Measurements from ENCODE around the gene IQCH.

Gene IQCH

DNA sequence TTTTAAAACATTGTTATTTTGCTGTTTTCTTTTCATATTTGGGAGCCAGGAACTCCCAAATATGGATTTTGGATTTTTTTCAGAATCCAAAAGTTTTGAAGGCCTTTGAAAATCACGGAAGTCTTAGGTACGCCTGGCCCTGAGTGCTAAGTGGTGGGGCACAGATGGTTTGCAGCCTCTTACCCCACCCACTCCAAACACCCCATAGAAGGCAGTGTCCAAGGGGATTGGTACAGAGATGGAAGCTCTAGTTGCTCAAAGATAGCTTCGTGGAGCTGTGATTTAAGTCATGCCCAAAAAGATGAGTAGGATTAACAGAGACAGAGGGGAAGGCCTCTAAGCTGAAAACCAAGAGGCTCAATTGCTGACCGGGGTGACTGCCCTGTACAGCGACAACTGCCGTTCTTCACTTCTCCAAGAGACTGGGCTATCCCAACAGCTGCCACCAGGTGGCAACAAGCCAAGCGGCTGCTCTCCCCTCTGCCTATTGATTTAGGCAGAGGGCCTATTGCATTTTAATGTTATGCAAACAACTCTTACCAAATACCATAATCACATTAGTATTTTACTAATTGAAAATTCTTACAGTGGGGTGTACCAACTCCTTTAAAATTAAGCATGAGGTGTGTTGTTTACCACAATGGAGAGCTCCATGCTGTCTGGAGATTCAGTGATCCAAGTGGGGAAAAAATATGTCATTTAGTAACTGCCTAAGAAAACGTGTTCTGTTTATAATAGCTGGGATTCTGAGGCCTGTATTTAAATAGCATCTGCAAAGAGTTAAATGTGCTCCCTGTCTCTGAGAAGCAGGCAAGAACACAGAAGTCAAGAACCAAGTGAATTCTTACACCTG, 202.3 kb downstream of the IQCH start:
- DNase-seq, result peak; percentile 30

DNA sequence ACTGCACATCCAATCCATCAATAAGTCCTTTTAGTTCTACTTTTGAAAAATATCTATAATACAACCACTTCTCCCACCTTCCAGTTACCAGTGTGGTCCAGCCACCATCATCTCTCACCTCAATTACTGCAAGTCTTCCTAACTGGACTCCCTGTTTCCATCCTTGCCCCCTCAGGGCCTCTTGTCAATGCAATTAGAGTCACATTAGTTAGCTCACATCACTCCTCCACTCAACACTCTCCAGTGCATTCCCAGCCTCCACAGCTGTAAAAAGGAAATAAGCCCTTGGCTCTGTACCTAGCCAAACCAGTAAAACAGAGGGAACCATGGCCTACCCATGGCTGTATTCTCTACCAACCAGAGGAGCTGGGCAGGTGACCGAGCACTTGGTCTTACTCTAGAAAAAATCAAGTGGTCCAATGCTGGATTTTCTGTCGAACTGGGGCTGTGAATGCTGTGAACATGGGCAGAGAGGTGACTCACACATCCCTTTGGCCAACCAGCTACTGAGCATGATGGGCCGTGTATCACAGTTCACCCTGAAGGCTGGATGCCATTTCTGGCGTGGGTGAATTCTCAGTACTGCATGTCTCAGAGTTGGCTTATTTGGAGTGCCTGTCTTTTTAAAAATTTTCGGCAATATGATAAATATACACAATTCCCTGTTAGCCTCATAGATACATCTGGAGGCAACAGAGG, 203.9 kb downstream of the IQCH start:
- DNase-seq, result no peak

DNA sequence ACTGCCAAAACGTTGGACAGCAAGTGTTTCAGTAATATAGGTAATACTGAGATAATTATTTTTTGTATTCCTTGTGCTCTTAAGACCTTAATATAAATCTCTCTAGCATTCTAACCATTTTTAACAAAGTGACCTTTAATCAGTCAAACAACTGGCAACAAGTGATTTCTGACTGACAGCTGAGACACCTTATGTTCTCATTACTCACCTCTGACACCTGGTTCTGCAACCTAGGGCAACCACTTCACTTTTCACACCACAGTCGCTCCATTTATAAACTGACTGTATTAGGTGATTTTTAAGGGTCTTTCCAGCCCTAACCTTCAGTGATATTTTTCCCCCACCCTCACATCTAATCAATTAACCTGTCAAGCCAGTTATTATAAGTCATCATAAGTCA, 205.9 kb downstream of the IQCH start:
- no peak for DNase-seq

DNA sequence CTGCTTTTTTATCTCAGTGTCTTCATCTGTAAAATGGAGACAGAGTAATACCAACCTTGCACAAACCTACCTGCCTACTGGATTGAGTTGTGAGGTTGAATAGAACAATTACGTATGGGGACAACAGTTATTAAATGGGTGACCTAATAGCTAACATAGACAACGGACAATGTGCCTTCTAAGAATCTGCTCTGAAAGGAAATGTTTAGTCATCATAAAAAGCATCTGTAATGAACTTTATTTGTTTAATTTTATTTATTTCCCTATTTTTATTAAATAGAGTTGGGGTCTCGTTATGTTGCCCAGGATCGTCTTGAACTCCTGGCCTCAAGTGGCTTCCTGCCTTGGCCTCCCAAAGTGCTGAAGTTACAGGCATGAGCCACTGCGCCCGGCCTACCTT, 207.1 kb downstream of the IQCH start:
- no peak for DNase-seq

DNA sequence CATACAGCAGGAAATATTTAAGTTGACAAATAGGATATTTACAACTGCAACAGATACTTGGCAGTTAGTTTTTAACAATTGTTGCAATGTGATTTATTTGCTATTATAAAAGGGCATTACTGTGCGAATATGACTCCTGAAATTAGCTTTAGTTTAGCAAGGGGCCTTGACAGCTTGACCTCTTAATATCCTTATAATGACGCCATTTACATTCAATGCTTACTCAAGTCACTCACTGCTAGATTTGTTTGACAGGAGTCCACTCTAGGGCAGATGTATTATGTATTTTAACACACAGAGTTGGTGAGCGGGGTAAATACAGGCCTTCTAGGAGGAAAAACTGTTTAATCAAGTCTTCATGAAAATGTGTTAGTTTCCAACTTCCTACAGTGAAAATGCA, 208.3 kb downstream of the IQCH start:
- DNase-seq, result no peak

DNA sequence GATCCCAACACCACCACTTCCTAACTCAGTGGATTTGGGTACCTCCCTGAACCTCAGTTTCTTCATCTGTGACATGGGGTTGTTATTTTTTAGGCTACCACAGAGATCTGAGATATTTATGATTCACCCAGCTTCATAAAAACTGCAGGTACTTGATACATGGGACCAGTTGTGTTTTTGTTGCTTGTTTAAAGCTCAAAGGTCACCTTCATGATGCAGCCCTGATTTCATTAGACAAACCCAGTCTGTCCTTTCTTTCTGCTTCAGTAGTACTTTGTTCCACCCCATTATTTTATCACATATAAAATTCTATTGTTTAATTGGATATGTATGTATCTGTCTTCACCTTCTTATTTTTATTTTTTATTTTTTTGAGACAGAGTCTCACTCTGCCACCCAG, 208.9 kb downstream of the IQCH start:
- DNase-seq, result no peak

DNA sequence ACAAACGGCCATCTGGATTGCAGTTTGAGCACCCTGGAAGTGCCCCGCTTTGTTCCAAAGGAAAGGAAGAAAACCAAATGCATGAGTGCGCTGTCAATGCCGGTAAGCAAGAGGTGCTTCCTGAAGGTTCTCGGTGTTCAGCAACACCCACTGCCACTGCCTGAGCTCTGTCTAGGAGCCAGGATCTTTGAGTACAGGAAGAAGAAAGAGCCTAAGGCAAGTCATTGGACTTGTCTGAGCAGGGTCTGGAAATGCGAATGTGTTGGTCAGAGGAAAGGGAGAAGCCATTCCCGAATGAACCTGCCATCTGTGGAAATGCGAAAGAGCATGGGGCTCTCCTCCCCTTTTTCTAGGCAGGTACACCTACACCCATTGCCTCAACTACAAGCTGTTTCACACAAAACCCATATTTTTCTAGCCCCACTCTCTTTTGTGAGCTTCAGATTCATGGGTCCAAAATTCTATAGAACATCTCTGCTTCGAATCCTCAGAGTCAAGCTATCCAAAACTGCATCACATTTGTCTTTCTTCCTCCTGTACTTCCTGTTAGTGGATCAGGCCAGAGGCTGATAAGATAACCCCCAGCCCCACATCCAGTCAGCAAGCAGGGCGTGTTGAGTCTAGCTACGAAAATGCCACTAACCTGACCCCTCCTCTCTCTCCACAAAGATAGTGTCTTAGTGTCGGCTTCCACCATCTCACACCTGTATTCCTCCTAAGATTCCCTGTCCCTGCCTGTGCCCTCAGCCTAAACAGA, 210.8 kb downstream of the IQCH start:
- no peak for DNase-seq

DNA sequence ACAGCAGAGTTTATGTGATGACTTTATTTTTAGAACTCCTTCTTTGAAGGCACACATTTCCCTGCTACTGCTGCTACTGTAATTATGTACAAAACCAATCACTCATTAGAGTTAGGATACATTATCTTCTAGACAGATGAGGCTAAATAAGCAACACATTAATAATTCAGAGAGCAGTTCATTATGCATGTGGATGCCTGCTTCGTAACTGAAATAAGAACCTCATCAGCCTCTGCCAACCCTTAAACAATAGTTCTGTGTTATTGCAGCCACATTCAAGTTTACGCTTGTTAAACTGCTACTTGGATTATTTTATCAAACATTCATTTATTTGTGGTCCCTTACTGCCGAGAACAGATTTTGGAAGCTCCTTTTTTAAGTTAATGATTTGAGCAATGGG, 213.8 kb downstream of the IQCH start:
- DNase-seq, result no peak

DNA sequence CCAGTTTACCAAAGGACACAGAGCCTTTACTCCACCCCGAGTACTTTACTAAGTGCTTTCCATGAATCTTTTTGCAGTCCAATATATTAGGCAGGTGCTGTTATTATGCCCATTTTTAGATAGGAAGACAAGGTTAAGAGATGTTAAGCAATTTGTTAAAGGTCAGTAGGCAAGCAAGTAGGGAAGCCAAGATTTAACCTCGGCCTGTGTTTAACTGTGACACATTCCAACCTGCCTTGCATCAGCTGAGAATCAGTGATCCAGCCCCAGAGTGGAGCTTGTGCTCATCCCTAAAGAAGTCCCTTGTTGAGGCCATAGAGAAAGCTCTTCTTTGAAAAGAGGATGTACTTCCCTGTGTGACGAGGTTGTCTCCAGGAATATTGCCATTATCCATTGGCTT, 215.1 kb downstream of the IQCH start:
- no peak for DNase-seq

DNA sequence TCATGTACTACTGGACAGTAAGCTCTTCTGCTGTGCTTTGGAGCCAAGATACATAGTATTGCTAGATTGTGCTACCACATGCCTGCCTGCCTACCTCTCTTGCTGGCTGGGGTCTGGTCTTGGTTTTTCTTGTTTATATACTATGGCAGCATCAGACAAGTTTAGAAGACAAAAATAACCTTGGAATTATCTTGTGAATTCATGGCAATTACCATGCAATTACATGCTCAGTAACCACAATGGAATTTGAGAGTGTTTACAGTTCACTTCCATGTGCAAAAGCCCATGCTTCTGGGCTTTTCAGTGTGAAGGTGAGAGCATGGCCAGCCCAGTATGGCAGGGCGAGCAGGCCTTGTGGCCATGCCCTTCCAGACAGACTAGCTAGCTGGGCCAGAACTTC, 218.4 kb downstream of the IQCH start:
- DNase-seq, result no peak

DNA sequence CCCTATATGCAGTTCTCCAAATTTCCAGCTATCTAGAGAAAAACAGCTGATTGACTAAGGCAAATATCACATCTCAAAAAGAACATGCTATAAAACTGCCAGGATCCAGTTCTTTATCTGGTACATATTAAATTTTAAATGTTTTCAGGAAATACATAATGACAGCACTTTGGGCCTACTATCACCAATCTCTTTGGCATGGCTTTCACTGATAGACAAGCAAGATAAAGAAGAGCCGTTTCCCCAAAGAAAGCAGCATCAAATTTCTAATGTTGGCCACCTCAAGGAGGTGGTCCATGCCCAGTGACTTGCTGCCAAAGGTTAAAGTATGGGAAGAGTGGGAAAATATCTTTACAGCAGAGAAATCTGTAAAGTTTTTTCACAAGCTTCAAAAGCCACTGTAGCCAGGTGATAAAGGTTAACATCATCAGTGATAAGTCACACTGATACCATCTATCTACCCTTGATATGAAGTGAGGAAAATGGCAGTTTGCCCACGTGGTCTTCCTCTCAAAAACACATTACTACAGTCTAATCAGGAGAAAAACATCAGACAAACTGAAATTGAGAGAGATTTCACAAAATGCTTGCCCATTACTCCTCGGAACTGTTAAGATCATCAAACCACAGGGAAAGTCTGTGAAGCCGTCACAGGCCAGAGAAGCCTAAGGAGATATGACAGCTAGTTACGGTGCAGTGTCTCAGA, 220.0 kb downstream of the IQCH start:
- DNase-seq, result no peak

DNA sequence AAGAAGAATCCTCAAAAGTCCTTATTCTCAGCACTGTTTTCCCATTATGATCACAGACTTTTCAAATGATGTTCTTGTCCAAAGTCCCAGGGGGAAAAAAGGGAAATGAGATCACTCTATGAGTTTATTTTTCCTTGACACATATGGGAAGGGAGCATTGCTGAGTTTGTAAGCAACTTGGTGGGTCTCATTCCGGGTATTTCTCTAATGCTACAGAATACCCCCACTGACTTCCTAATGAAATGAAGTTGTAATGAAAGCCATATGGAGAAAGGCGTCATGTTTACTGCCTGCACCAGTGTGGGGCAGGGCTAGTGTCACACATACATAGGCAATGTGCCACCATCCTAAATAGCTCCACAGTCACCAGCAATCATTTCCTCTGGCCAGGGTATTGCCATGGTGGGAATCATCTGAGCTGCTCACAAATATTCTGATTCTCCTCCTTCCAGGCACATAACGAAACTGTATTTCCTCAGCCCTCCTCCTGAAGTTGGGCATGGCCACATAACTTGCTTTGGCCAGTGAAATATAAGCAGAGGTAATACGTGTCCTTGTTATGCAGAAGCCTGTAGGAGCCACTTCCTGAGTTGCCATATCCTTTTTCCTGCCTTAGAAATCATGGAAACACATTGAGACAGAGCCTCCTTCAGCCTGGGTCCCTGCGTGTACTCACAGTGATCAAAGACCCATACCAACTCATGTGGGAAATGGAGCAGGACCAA, 225.4 kb downstream of the IQCH start:
- DNase-seq, result no peak

DNA sequence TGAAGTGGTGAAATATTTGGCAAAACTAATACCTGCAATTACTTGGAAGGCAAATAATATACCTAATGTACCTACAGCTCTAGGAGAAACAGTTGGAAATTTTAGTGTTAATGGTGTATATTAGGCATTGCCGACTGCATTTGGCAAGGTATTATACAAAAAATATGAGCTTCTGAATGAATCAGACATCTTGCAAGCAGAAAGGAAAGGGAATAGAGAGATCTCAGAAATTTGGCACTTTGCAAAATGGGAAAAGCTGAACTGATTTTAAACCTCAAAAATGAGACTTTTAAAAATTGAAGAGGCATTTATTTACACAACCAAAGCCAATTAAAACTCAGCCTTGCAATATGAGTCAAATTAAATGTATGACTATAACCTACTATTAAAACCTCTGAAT, 226.2 kb downstream of the IQCH start:
- DNase-seq, result no peak

DNA sequence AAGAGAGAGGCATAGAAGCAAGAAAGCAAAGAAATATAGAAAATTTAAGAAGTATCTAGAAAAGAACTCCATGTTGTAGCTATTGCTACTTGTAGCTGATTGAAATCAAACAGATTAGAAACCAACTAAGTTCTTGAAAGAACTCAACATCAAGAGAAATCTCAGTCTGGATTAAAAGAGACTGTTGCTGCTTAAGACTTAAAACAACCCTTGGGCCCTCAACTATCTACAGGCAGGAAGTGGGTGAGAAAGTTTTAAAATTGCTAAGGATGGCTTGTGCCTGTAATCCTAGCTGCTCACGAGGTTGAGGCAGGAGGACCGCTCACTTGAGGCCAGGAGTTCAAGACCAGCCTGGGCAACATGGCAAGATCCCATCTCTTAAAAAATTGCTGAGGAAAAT, 227.1 kb downstream of the IQCH start:
- DNase-seq, result no peak

DNA sequence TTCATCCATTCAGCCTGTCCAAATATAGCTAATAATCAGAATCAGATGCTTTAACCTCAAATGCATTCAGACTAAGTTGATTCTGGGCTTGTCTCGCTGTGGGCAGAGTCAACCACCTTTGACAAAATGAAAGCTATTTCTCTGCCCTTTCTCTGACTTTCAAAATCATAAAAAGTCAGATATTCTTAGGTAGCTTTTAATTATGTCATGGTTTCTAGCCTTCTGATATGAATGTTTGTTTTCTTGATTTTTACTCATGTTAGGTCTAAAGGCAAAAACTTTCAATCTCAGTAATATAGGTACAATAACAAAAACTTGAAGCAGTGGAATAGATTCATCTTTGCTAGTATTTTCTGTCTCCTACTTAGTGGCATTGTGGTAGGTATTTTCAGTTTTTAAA, 241.0 kb downstream of the IQCH start:
- DNase-seq, result no peak

DNA sequence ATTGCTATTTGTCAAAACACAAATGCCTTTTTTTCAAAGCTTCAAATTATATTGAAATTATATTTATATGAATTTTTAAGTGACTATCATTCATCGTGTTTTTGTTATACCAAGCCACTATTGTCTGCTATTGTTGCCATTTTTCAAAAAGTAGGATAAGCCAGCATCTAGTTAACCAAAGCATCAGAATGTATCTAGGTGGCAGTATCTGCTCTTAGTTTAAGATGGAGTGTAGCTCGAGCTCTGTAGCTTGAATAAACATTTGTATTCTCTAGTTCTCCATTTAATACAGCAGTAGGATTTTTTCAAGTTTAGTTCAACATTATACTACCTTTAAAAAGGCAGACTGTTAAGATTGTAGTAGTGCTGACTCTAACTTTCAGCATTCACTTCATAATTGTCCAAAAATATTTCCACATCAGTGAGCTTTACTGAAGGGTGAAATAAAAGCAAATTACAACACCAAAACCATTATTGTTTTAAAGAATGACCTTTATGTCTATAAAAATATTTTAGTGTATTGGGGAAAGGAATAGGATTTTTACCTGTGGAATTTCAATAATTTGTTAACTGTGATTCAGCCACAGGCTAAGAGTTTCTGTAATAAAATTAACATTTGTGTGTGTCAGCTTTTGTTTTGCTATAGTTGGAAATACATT, 246.7 kb downstream of the IQCH start:
- DNase-seq, result no peak

DNA sequence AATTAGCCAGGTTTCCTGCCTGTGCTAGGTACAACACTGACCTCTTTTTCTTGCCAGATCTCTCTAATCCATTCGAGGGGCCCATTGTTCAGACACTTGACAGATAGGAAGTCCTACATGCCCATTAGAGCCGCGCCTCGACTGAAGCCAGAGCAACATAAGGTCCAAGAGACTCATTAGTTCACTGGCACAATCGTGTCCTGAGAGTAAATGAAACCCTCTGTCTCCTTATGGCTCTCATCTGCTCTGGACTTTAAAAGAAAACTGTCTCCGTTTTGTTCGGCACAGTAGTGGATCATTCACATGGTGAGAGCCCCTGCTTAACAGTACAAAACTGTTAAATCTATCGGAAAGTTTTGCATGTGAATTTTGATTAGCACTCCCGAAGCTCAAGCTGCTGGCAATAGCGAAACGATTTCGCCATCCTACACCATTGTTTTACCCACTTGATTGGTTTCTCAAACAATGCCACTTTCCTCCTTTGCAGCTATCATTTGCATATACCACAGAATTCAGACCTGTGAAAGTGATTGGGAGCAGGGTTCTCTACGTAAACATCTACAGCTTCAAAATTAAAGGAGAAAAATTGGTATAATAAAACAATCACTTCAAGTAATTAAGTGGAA, 247.4 kb downstream of the IQCH start:
- no peak for DNase-seq

DNA sequence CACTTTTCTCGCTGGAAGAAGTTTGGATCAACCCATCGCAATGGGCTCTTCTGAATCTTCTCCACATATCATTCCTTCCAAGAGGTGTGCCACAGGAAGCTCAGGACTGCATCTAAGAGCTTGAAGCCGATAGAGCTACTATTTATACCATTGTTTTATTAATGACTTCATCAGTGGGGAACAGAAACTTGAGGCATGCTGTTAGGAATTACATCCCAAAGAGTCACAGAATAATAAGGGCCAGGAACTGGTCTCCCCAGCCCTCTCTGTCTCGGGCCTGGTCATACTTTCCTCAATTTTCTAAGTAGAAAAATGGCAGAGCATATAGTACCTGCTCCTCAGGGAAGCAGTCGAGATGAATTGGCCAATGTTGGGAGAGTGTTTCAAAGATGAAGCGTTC, 249.5 kb downstream of the IQCH start:
- DNase-seq, result no peak

DNA sequence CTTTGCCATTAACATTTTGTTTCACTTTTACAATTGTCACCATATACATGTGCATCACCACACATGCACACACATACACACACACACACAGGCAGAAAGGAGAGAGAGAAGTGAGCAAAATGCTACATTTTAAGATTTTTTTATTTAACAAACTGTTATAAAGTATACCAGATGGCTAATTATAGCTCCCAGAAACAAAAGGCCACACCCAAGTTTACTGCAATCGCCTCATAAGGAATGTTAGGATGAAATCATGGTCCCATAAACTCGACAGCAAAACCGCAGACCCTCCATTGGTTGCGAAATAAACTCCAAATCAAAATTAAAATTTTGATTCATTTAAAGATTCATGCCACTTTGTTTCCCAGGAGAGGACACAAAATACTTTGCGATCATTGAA, 250.2 kb downstream of the IQCH start:
- no peak for DNase-seq

DNA sequence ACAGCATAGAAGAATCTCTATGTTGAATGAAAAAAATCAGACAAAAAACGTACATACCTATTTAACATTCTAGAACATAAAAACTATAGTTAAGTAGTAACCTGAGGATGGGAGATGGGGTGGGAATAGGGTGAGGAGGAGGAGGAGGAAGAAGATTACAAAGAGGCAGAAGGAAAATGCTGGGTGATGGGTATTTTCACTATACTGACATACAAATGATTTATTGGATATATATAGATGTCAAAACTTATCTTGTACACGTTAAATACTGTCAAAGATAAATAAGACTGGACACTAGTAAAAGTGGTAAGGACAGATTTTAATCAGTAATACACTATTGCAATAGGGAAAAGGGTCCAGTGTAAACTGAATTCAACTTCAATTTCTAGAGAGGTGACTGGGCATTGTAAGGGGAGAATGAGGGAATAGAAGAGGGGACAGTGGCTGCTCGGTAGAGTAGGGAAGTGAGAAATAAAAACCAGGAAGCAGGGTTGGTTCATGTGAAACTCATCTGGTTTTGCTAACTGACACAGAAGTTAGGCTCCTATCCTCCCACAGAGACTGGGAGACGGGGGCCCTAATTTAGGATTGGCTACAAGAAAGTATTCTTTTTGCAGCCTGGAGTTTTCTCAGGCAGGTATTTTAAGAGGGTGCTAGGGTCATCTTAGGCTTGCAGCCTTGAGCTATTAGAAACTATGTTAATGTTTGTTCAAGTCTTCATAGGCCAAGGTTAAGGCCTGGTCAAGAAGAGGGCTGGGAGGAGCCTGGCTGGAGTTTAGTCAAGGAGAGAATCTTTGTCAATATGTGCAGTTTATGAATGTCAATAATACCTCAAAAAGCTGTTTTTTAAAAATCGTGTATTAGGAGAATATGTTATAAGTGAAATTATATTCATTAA, 251.3 kb downstream of the IQCH start:
- no peak for DNase-seq

All from NCI-H226 (cell line).